ENCODE measurements around the gene GABRR1. TPM values are rescaled to one million over a fixed set of nuclear protein-coding genes. Genes with fewer than 3 reads are reported as not detected.

GABRR1 gene
- total RNA-seq, 1 donor from 2014 or later: not detected

- no peak overlapping the region for H3K4me3 ChIP-seq (ENCODE audit: low read depth, low read length)
- no peak for DNase-seq (ENCODE audit: low read depth)
- TF ChIP-seq CTCF (conservative IDR thresholded peaks at IDR 0.05; ENCODE audit: low read depth, low read length): no peak
These were observed 26.4 kb downstream of the GABRR1 start for GRCh38 chr6:89190741-89191140.

DNA sequence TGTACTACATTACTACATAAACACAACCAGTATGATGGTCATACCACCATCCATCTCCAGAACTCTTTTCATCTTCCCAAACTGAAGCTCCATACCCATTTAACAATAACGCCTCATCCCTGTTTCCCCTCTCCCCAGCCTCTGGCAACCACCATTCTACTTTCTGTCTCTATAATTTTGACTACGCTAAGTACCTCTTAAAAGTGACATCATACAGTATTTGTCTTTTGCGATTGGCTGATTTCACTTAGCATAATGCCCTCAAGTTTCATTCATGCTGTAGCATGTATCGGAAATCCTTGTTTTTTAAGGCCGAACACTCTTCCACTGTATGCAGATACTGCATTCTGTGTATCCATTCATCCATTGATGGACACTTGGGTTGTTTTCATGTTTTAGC, 29.7 kb downstream of the GABRR1 start:
- no peak for TF ChIP-seq CTCF (conservative IDR thresholded peaks at IDR 0.05; ENCODE audit: low read depth, low read length)
- DNase-seq (ENCODE audit: low read depth): no peak
- no peak overlapping the region for H3K4me3 ChIP-seq (ENCODE audit: low read depth, low read length)

DNA sequence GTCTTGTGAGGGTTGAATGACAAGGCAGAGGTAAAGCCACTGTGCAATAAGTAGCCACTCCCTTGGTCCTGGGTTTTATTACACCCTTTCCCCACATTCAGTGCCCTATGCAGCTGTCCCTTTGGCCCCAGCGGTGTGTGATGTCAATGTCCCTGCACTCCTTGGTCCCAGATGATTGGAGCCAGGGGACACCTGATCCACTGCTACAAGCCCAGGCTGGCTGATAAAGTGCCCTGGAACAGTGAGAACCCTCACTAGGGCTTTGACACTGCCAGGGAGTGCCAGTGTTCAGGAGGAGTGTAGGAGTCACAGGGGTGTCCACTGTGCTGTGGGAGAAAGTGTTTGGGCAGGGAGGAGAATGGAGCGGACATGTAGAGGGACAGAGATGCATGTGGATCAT, 30.4 kb downstream of the GABRR1 start:
- TF ChIP-seq CTCF (conservative IDR thresholded peaks at IDR 0.05; ENCODE audit: low read depth, low read length): no peak
- no peak for DNase-seq (ENCODE audit: low read depth)
- no peak overlapping the region for H3K4me3 ChIP-seq (ENCODE audit: low read depth, low read length)

DNA sequence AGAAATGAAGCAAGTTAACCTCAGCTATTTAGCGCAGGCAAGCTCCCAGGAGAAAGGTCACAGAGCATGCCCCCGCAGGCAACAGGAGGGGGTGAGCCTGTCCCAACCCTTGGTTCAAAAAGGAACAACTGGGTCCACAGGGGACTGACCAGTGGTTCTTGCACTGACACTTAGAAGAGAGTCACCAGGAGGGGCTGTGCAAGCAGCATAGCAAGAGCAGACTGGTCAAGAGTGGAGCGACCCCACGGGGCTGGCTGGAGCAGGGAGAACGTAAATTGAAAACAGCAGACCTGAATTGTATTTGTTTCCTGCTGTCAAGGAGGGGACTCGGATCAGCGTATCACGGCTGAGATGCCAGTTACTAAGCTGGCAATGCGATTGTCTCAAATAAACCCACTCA, 32.8 kb downstream of the GABRR1 start:
- no peak overlapping the region for H3K4me3 ChIP-seq (ENCODE audit: low read depth, low read length)
- DNase-seq (ENCODE audit: low read depth): no peak
- TF ChIP-seq CTCF (conservative IDR thresholded peaks at IDR 0.05; ENCODE audit: low read depth, low read length): no peak

DNA sequence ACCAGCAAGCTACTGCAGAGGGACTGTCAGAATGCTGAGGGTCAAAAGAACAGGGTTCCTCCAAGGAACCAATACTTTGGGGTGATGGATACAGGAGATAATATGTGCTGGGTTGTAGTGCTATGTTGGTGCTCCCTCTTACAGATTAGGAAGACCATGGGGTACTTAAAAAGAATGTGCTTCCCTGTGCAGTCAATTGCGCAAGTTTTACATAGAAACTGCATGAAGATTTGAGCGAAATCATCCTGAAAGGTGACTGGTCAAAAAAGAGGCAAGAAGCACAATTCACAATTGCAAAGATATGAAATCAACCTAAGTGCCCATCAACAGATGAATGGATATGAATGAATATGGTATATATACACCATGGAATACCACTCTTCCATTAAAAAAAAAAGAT, 33.9 kb downstream of the GABRR1 start:
- no peak overlapping the region for H3K4me3 ChIP-seq (ENCODE audit: low read depth, low read length)
- TF ChIP-seq CTCF (conservative IDR thresholded peaks at IDR 0.05; ENCODE audit: low read depth, low read length): no peak
- DNase-seq (ENCODE audit: low read depth): no peak

GRCh38 chr6:89180971-89181370, 36.2 kb downstream of the GABRR1 start:
- no peak overlapping the region for H3K4me3 ChIP-seq (ENCODE audit: low read depth, low read length)
- no peak for DNase-seq (ENCODE audit: low read depth)
- no peak for TF ChIP-seq CTCF (conservative IDR thresholded peaks at IDR 0.05; ENCODE audit: low read depth, low read length)

DNA sequence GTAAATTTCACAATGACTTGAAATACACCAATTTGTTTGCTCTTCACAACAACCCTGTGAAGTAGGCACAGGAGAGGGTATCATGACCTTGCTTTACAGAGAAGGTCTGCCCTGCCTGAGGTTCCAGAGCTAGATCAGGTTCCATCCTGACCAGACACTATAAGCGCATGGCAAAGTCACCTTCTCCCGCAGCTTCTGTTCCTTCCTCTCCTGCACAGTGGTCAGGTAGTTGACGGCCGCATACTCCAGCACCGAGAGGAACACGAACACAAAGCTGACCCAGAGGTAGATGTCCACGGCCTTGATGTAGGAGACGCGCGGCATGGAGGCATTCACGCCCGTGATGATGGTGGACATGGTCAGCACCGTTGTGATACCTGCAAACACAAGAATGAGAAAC, 37.0 kb downstream of the GABRR1 start:
- no peak overlapping the region for H3K4me3 ChIP-seq (ENCODE audit: low read depth, low read length)
- no peak for DNase-seq (ENCODE audit: low read depth)
- no peak for TF ChIP-seq CTCF (conservative IDR thresholded peaks at IDR 0.05; ENCODE audit: low read depth, low read length)
